Lung (tissue), 12 donors: Measurements from ENCODE around the gene CHRNE. TPM values are rescaled to one million over a fixed set of nuclear protein-coding genes. Genes with fewer than 3 reads are reported as not detected.
"Not testable (repeated sequence)": the region's sequence is repeated elsewhere in the genome, so short reads cannot be mapped to it uniquely, and the experiment has no call there.

ENCODE experiments used
- ATAC-seq: fragments of 200-7000 bp; cut with Tn5 transposase; one replicate; pipeline ENCODE4 v1.9.1; 2020; ENCODE audit warnings: moderate number of reproducible peaks; ENCODE audit not compliant: insufficient read depth, low FRiP score
- DNase-seq, 3 donors: peaks; one replicate each; pipeline ENCODE4 v3.0.0-alpha.2; 2013 to 2017
- H3K27ac ChIP-seq, 2 donors: one replicate each; pipeline ENCODE4 v1.5.1; 2013; ENCODE audit warnings: mild to moderate bottlenecking in 2 of 2, moderate library complexity in 2 of 2, control low read depth in 1 of 2, inconsistent platforms in 1 of 2, low read depth in 1 of 2, low read length in 1 of 2
- H3K27me3 ChIP-seq, 3 donors: one replicate each; pipeline ENCODE4 v1.5.1; 2013; ENCODE audit warnings: low read length in 2 of 3; ENCODE audit not compliant: control insufficient read depth in 3 of 3, insufficient read depth in 3 of 3
- H3K36me3 ChIP-seq, 4 donors: one replicate each; pipeline ENCODE4 v1.5.1; 2013; ENCODE audit warnings: low read length in 4 of 4, mild to moderate bottlenecking in 1 of 4, moderate library complexity in 1 of 4; ENCODE audit not compliant: control insufficient read depth in 4 of 4, insufficient read depth in 4 of 4
- H3K4me1 ChIP-seq, 5 donors: one replicate each; pipeline ENCODE4 v1.5.1; 2013; ENCODE audit warnings: low read length in 5 of 5, mild to moderate bottlenecking in 2 of 5, moderate library complexity in 1 of 5; ENCODE audit not compliant: control insufficient read depth in 5 of 5, insufficient read depth in 5 of 5
- H3K4me3 ChIP-seq: one replicate; pipeline ENCODE4 v1.5.1; 2013; ENCODE audit warnings: mild to moderate bottlenecking, control low read depth, moderate library complexity
- H3K9ac ChIP-seq, 2 donors: one replicate each; pipeline ENCODE4 v1.5.1; 2013; ENCODE audit warnings: low read length in 2 of 2, control low read depth in 1 of 2; ENCODE audit not compliant: insufficient read depth in 1 of 2
- H3K9me3 ChIP-seq, 4 donors: one replicate each; pipeline ENCODE4 v1.5.1; 2013; ENCODE audit warnings: low read length in 3 of 4, mild to moderate bottlenecking in 1 of 4, moderate library complexity in 1 of 4; ENCODE audit not compliant: control insufficient read depth in 4 of 4, insufficient read depth in 3 of 4
- WGBS, 2 donors: extraction: QIAGEN DNeasy Blood & Tissue Kit; methylation state at CpG; one replicate each; pipeline ENCODE4 v1.1.7; 2013; 5-methylcytosine and 5-hydroxymethylcytosine counted together
- polyA plus RNA-seq, 2 donors: library from polyadenylated mRNA; stranded (reverse); fragments of 200-250 nt; gene quantifications; one replicate each; pipeline ENCODE4 v1.2.1, GENCODE V29; 2013
- total RNA-seq, 2 donors: library from RNA; depleted of rRNA in 1 of 2; stranded (reverse); fragments of >200 nt in 1 of 2; gene quantifications; one replicate each; pipeline ENCODE4 v1.2.1, GENCODE V29; 2014 to 2021
- TF ChIP-seq, protein P1 (sequence below): IDR thresholded peaks from 2 replicates; pipeline ENCODE4 v1.5.1; 2012; ENCODE audit warnings: mild to moderate bottlenecking; ENCODE audit errors: control extremely low read depth, extremely low read depth
- donor health status: control.
- donor health status: control.
- donor health status: Bipolar disorder and iron deficiency.
- donor health status: healthy.
- donor health status: DM: yes; HTN: yes; CAD: no.

CHRNE gene
- total and polyA plus RNA-seq, 4 donors: 0.61 to 2.3 (median 1.00) TPM

DNA sequence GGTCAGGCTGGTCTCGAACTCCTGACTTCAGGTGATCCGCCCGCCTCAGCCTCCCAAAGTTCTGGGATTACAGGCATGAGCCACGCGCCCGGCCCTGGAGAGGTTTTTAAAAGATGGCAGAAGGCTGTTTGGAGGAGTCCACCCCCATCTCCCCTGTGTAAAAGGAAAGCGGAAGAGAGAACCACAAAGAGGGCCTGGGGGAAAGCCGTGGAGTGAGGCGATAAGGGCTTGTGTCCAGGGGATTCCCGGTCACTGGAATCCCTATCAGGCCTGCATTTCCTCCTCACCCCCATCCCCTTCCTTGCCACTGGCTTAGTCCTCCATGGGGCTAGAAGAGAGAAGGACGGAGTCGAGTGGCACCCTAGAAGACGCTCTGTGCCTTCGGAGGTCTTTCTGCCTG lies 29.1 kb upstream of the CHRNE start, which contains the start of gene GP1BA:
GP1BA (plus strand) TSS at position 315 of the 400 bp plus-strand sequence. CDS start 328 bp downstream, outside the sequence.
- no peak within 1 kb of the TSS for H3K27ac ChIP-seq
- no peak within 1 kb of the TSS for H3K9ac ChIP-seq
- WGBS, 2 donors: 64 to 71% methylated on average over 14 of the region's 14 CpGs
- peaks cover 0 to 7% (median 4%) of the 10 kb centered on the region in 5 donors for H3K4me1 ChIP-seq
- H3K36me3 ChIP-seq: no peaks in the 10 kb centered on the region
- ATAC-seq: no peak
- H3K27me3 ChIP-seq: no peaks in the 10 kb centered on the region
- DNase-seq: no peak
- H3K9me3 ChIP-seq: no peaks in the 10 kb centered on the region
- TF ChIP-seq, protein P1, sequence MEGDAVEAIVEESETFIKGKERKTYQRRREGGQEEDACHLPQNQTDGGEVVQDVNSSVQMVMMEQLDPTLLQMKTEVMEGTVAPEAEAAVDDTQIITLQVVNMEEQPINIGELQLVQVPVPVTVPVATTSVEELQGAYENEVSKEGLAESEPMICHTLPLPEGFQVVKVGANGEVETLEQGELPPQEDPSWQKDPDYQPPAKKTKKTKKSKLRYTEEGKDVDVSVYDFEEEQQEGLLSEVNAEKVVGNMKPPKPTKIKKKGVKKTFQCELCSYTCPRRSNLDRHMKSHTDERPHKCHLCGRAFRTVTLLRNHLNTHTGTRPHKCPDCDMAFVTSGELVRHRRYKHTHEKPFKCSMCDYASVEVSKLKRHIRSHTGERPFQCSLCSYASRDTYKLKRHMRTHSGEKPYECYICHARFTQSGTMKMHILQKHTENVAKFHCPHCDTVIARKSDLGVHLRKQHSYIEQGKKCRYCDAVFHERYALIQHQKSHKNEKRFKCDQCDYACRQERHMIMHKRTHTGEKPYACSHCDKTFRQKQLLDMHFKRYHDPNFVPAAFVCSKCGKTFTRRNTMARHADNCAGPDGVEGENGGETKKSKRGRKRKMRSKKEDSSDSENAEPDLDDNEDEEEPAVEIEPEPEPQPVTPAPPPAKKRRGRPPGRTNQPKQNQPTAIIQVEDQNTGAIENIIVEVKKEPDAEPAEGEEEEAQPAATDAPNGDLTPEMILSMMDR: no peak
- H3K4me3 ChIP-seq: no peak within 1 kb of the TSS

DNA sequence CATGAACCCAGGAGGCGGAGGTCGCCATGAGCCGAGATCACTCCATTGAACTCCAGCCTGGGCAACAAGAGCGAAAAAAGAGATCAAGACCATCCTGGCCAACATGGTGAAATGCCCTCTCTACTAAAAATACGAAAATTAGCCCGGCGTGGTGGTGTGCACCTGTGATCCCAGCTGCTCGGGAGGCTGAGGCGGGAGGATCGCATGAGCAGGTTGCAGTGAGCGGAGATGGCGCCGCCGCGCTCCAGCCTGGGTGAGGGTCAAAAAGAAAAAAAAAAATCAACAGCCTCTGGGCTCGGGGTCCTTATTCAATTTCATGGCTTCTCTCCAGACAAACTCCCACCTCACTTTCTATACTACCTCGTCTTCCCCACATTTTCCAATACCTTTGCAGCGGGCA lies 26.0 kb upstream of the CHRNE start:
- TF ChIP-seq, protein P1: no peak
- DNase-seq: no peak
- Histone ChIP-seq H3K4me3 (no peak overlapping the region), H3K9ac (no peak overlapping the region), H3K27ac (no peak overlapping the region), H3K36me3 (no peaks in the 10 kb centered on the region), H3K9me3 (no peaks in the 10 kb centered on the region), H3K27me3 (no peaks in the 10 kb centered on the region), H3K4me1 (peaks cover 0 to under 1% (median under 1%) of the 10 kb centered on the region in 5 donors)
- 97 to 98% methylated on average over 18 of the region's 18 CpGs for WGBS, 2 donors
- ATAC-seq: no peak

DNA sequence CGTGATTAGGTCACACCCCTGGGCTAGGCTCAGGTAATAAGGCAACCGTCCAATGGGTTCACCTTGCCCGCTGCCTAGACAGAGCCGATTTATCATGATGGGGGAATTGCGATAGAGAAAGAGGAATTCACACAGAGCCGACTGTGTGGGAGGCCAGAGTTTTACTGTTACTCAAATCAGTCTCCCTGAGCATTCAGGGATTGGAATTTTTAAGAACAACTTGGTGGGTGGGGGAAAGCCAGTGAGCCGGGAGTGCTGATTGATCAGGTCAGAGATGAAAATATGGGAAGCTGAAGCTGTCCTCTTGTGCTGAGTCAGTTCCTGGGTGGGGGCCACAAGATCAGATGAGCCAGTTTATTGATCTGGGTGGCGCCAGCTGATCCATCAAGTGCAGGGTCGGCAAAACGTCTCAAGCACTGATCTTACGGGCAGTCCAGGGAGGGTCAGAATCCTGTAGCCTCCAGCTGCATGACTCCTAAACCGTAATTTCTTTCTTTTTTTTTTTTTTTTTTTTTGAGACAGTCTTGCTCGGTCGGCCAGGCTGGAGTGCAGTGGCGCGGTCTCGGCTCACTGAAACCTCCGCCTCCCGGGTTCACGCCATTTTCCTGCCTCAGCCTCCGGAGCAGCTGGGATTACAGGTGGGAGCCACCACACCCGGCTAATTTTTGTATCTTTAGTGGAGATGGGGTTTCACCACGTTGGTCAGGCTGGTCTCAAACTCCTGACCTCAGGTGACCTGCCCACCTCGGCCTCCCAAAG lies 23.9 kb upstream of the CHRNE start:
- not testable (repeated sequence) for DNase-seq, H3K4me1 ChIP-seq, H3K27ac ChIP-seq, H3K27me3 ChIP-seq, H3K4me3 ChIP-seq, H3K9ac ChIP-seq, H3K36me3 ChIP-seq, H3K9me3 ChIP-seq, ATAC-seq
- WGBS, 2 donors: 86 to 92% methylated on average over 24 of the region's 24 CpGs

DNA sequence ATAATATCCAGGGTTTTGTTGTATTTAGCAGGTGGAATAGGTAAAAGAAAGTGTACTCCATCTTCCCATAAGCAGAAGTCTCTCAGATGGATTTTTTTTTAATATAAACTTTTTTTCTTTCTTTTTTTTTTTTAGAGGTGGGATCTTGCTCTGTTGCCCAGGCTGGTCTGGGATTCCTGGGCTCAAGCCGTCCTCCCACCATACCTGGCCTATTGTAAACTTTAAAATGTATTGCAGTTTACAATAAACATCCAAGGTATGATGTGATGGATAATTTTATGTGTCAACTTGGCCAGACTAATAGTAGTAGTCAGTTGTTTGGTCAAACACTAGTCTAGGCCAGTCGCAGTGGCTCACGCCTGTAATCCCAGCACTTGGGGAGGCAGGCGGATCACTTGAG lies 18.4 kb upstream of the CHRNE start:
- H3K9me3 ChIP-seq: no peaks in the 10 kb centered on the region
- H3K27me3 ChIP-seq: no peaks in the 10 kb centered on the region
- DNase-seq: no peak
- TF ChIP-seq, protein P1: no peak
- H3K27ac ChIP-seq: no peak overlapping the region
- no peak for ATAC-seq
- WGBS, 2 donors: 95 to 98% methylated on average over 4 of the region's 4 CpGs
- no peak overlapping the region for H3K4me3 ChIP-seq
- H3K36me3 ChIP-seq: no peaks in the 10 kb centered on the region
- H3K9ac ChIP-seq: no peak overlapping the region
- H3K4me1 ChIP-seq: no peaks in the 10 kb centered on the region
